Lower leg skin (tissue), 3 donors: ENCODE measurements around the gene NAV2.

Experiments
- POLR2A ChIP-seq, 2 donors: fragments of 450-650 bp; IDR thresholded peaks; one replicate each; pipeline ENCODE4 v1.6.1; 2016 to 2017; ENCODE audit warnings: antibody characterized with exemption in 2 of 2, mild to moderate bottlenecking in 1 of 2, moderate library complexity in 1 of 2
- TF ChIP-seq, protein P1 (sequence below), 3 donors: fragments of 450-650 bp; IDR thresholded peaks; one replicate each; pipeline ENCODE4 v1.5.1; 2016; ENCODE audit warnings: antibody characterized with exemption in 3 of 3, mild to moderate bottlenecking in 3 of 3, moderate library complexity in 2 of 3

DNA sequence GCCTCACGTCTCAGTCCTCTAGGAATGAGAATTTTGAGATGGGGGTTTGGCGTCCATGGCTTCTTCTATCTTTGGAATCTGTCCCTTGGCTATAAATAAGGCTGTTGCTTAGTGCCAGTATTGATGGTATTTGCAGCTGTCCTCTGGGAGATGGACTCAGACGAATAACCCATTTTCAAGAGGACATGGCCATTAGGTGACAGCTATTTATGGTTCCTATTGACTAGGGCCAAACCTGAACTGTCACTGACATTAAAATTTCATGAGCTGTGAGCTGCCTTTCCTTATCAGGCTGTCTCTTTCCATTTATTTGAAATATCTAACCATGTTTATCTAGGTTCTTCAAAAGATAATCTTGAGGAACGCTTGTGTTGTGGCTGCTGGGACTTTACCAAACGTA lies 92.7 kb downstream of the NAV2 start:
- TF ChIP-seq, protein P1, sequence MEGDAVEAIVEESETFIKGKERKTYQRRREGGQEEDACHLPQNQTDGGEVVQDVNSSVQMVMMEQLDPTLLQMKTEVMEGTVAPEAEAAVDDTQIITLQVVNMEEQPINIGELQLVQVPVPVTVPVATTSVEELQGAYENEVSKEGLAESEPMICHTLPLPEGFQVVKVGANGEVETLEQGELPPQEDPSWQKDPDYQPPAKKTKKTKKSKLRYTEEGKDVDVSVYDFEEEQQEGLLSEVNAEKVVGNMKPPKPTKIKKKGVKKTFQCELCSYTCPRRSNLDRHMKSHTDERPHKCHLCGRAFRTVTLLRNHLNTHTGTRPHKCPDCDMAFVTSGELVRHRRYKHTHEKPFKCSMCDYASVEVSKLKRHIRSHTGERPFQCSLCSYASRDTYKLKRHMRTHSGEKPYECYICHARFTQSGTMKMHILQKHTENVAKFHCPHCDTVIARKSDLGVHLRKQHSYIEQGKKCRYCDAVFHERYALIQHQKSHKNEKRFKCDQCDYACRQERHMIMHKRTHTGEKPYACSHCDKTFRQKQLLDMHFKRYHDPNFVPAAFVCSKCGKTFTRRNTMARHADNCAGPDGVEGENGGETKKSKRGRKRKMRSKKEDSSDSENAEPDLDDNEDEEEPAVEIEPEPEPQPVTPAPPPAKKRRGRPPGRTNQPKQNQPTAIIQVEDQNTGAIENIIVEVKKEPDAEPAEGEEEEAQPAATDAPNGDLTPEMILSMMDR (IDR thresholded peaks at IDR 0.05), result no peak
- TF ChIP-seq POLR2A (IDR thresholded peaks at IDR 0.05), result no peak
